ENCODE data around the gene CRYBB1.

GRCh38 chr22:26570864-26571525, 46.8 kb downstream of the CRYBB1 start:
- TF ChIP-seq CTCF (IDR thresholded peaks at IDR 0.05): no peak
- no peak for TF ChIP-seq SIN3A (IDR thresholded peaks at IDR 0.05; ENCODE audit: borderline replicate concordance, insufficient read depth, low read depth, low read length)
- TF ChIP-seq POLR2AphosphoS5 (IDR thresholded peaks at IDR 0.05; ENCODE audit: low read depth, low read length): no peak
- TF ChIP-seq REST (IDR thresholded peaks at IDR 0.05; ENCODE audit: insufficient read depth in 1 of 2, low read depth in 2 of 2, low read length in 1 of 2): no peak
- no peak for TF ChIP-seq TCF7L2 (IDR thresholded peaks at IDR 0.05; ENCODE audit: low read depth, low read length)

All from Panc1 (cell line).